ENCODE data around the gene ZNF606.
"Not testable (repeated sequence)": the region's sequence is repeated elsewhere in the genome, so short reads cannot be mapped to it uniquely, and the experiment has no call there.

- TF ChIP-seq CTCF (optimal IDR thresholded peaks at IDR 0.05 in 1 of 3, IDR thresholded peaks at IDR 0.05 in 1 of 3, conservative IDR thresholded peaks at IDR 0.05 in 1 of 3; ENCODE audit: extremely low read depth in 1 of 3, insufficient read depth in 2 of 3, low read length in 3 of 3); EZH2 (IDR thresholded peaks at IDR 0.05; ENCODE audit: low read length): not testable (repeated sequence)
Measured at GRCh38 chr19:58008877-58009276, 6.3 kb upstream of the ZNF606 start.

All from keratinocyte (primary cell).